Caco-2 (cell line): ENCODE data around the gene TNFAIP1. TPM values are rescaled to one million over a fixed set of nuclear protein-coding genes. Genes with fewer than 3 reads are reported as not detected.
"Not testable (repeated sequence)": the region's sequence is repeated elsewhere in the genome, so short reads cannot be mapped to it uniquely, and the experiment has no call there.

Source experiments
- BruUV-seq: library from RNA; stranded (reverse); fragments of 400-500 nt; replicated peaks from 2 replicates; lab custom pipeline; 2021; lab: Mats Ljungman, UMichigan
- CTCF ChIA-PET: fragments of 300-600 bp; sonication (Branson Sonifier 250); formaldehyde crosslinking; loops from one replicate; lab custom pipeline; 2022; ENCODE audit warnings: antibody characterized with exemption; lab: Charles Lee
- POLR2A ChIA-PET: fragments of 300-600 bp; sonication (Branson Sonifier 250); formaldehyde crosslinking; loops from one replicate; lab custom pipeline; 2022; ENCODE audit warnings: antibody characterized with exemption; lab: Charles Lee
- DNase-seq, 2 experiments: peaks; one replicate each; pipeline versions ENCODE4 v3.0.0 to v3.0.0-alpha.2; 2020 to 2022
- H3K27me3 ChIP-seq: replicated peaks from 2 replicates; pipeline ENCODE4 v1.6.0; 2011; ENCODE audit warnings: low read length; ENCODE audit not compliant: control insufficient read depth, insufficient read depth
- H3K36me3 ChIP-seq: 2 replicates; pipeline ENCODE4 v1.5.1; 2011; ENCODE audit warnings: low read length; ENCODE audit not compliant: control insufficient read depth, insufficient read depth
- H3K4me1 ChIP-seq: fragments of 250-450 bp; sonication (Bioruptor Pico); 2 replicates; pipeline ENCODE4 v1.5.1; 2020; ENCODE audit warnings: mild to moderate bottlenecking
- H3K4me3 ChIP-seq: 2 replicates; pipeline ENCODE4 v1.5.1; 2011; ENCODE audit warnings: low read depth, mild to moderate bottlenecking, control low read depth, low read length
- H3K9me3 ChIP-seq: fragments of 250-450 bp; sonication (Bioruptor Pico); 2 replicates; pipeline ENCODE4 v1.5.1; 2020; ENCODE audit warnings: mild to moderate bottlenecking, moderate library complexity
- H3K27ac Mint-ChIP-seq: one replicate; pipeline ENCODE4 v1.8.0; 2022; ENCODE audit warnings: mixed read lengths; ENCODE audit not compliant: unreplicated experiment
- H3K27me3 Mint-ChIP-seq: one replicate; pipeline ENCODE4 v1.8.0; 2022; ENCODE audit warnings: mixed read lengths; ENCODE audit not compliant: insufficient read depth, unreplicated experiment
- H3K36me3 Mint-ChIP-seq: one replicate; pipeline ENCODE4 v1.8.0; 2022; ENCODE audit warnings: mild to moderate bottlenecking, mixed read lengths; ENCODE audit not compliant: insufficient read depth, unreplicated experiment
- H3K4me1 Mint-ChIP-seq: one replicate; pipeline ENCODE4 v1.8.0; 2022; ENCODE audit warnings: low read depth, mixed read lengths; ENCODE audit not compliant: unreplicated experiment
- H3K4me3 Mint-ChIP-seq: one replicate; pipeline ENCODE4 v1.8.0; 2022; ENCODE audit warnings: mild to moderate bottlenecking, moderate library complexity, mixed read lengths; ENCODE audit not compliant: unreplicated experiment
- H3K9me3 Mint-ChIP-seq: one replicate; pipeline ENCODE4 v1.8.0; 2022; ENCODE audit warnings: mixed read lengths; ENCODE audit not compliant: unreplicated experiment
- CTCF ChIP-seq, 2 experiments: fragments of 200-600 bp in 1 of 2; IDR thresholded peaks; 1 replicate in 1 of 2; 2 replicates in 1 of 2; pipeline versions ENCODE4 v1.5.1 to v1.8.0; 2011 to 2022; ENCODE audit warnings: antibody characterized with exemption in 1 of 2, control low read depth in 1 of 2, inconsistent platforms in 1 of 2, low read depth in 1 of 2, low read length in 1 of 2, mild to moderate bottlenecking in 1 of 2, moderate library complexity in 1 of 2; ENCODE audit not compliant: insufficient read depth in 1 of 2, severe bottlenecking in 1 of 2, unreplicated experiment in 1 of 2
- intact Hi-C: fragments of 100-400 bp; cut with micrococcal nuclease; formaldehyde crosslinking; loops from one replicate; pipeline ENCODE4 v1.10.0; 2022; ENCODE audit not compliant: unreplicated experiment
- total RNA-seq: library from RNA; stranded (reverse); gene quantifications from 2 replicates; pipeline ENCODE4 v1.2.3, GENCODE V29; 2022

Gene TNFAIP1
- total RNA-seq, 1 experiment from 2014 or later, result 105 TPM

DNA sequence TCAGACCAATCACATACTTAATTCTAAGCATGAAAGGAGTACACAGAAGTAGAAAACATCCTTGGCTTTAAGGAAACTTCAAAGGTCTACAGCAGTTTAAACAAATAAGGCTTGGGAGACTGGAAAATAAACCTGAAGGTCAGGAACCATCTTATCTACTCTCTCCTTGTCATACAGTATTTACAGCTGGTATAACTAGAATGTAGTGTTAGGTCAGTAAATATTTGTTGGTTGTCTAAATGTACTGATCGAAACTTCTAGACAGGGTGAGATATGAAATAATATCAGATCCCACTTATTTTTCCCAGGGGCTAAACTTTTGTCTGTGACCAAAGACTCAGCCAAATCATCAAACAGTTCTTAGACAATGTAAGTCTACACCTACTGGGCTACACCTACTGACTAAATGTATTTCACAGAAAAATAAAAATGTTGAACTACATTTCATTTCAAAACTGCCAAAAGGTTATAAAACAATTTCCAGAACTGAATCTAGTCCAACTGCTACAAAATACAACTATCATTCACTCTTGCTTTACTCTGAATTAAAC, 43.7 kb upstream of the TNFAIP1 start:
- H3K27me3 ChIP-seq, result no peaks in the 10 kb centered on the region
- ChIA-PET POLR2A (no interaction called here), CTCF (no interaction called here)
- Mint-ChIP-seq H3K9me3 (no peaks in the 10 kb centered on the region), H3K4me3 (no peak overlapping the region), H3K36me3 (no peaks in the 10 kb centered on the region), H3K27ac (no peak overlapping the region), H3K27me3 (peaks cover 8% of the 10 kb centered on the region), H3K4me1 (peaks cover 15% of the 10 kb centered on the region)
- no TSS peak for BruUV-seq
- TF ChIP-seq CTCF (IDR thresholded peaks at IDR 0.05; ENCODE audit: insufficient read depth in 1 of 2, low read depth in 1 of 2, low read length in 1 of 2, severe bottlenecking in 1 of 2, unreplicated experiment in 1 of 2), result no peak
- H3K36me3 ChIP-seq, result no peaks in the 10 kb centered on the region
- intact Hi-C loops, result no loop called here
- no peak overlapping the region for H3K4me3 ChIP-seq
- no peak for DNase-seq
- H3K4me1 ChIP-seq, result peaks cover 19% of the 10 kb centered on the region
- H3K9me3 ChIP-seq, result no peaks in the 10 kb centered on the region

- CTCF ChIA-PET, intact Hi-C loops, POLR2A ChIA-PET, H3K36me3 ChIP-seq, H3K4me3 Mint-ChIP-seq, H3K36me3 Mint-ChIP-seq, H3K27me3 ChIP-seq, H3K4me3 ChIP-seq, H3K9me3 Mint-ChIP-seq, BruUV-seq, H3K9me3 ChIP-seq, DNase-seq, H3K27me3 Mint-ChIP-seq, H3K27ac Mint-ChIP-seq: not testable (repeated sequence)
- peaks cover 15% of the 10 kb centered on the region for H3K4me1 Mint-ChIP-seq
- H3K4me1 ChIP-seq, result peaks cover 19% of the 10 kb centered on the region
Measured at GRCh38 chr17:28292878-28293277, 42.7 kb upstream of the TNFAIP1 start.

- DNase-seq, result no peak
- ChIA-PET CTCF (interaction anchor here (1.3 kb wide), 1 partner anchor 43 kb away, joined by 3 read pairs; no protein-coding TSS in a partner anchor), POLR2A (interaction anchor here (0.6 kb wide), 1 partner anchor 684 kb away, joined by 3 read pairs; no protein-coding TSS in a partner anchor)
- no peak for TF ChIP-seq CTCF (IDR thresholded peaks at IDR 0.05; ENCODE audit: insufficient read depth in 1 of 2, low read depth in 1 of 2, low read length in 1 of 2, severe bottlenecking in 1 of 2, unreplicated experiment in 1 of 2)
- intact Hi-C loops, result no loop called here
- Histone ChIP-seq H3K4me3 (no peak overlapping the region), H3K9me3 (no peaks in the 10 kb centered on the region), H3K36me3 (no peaks in the 10 kb centered on the region), H3K4me1 (peaks cover 19% of the 10 kb centered on the region), H3K27me3 (no peaks in the 10 kb centered on the region)
- Mint-ChIP-seq H3K36me3 (no peaks in the 10 kb centered on the region), H3K27me3 (peaks cover 8% of the 10 kb centered on the region), H3K4me1 (peaks cover 15% of the 10 kb centered on the region), H3K27ac (no peak overlapping the region), H3K4me3 (no peak overlapping the region), H3K9me3 (no peaks in the 10 kb centered on the region)
- no TSS peak for BruUV-seq
Measured at GRCh38 chr17:28293994-28294393, 41.6 kb upstream of the TNFAIP1 start.
